Right atrium auricular region (tissue), 2 donors: ENCODE measurements around the gene MMD. TPM values are rescaled to one million over a fixed set of nuclear protein-coding genes. Genes with fewer than 3 reads are reported as not detected.
A peak's percentile ranks its signal among the peaks of the same experiment; 100 is the strongest.
"Not testable (repeated sequence)": the region's sequence is repeated elsewhere in the genome, so short reads cannot be mapped to it uniquely, and the experiment has no call there.

Experiments
- DNase-seq: peaks from one replicate; pipeline ENCODE4 v3.0.0-alpha.2; 2019; ENCODE audit warnings: low spot score
- H3K27ac ChIP-seq, 2 donors: fragments of 200-600 bp; sonication (generic); 1 replicate in 1 of 2; 2 replicates in 1 of 2; pipeline ENCODE4 v1.5.1; 2016 to 2019
- H3K27me3 ChIP-seq, 2 donors: fragments of 200-600 bp; sonication (generic); one replicate each; pipeline versions ENCODE4 v1.5.1 to v1.6.0; 2017 to 2019
- H3K36me3 ChIP-seq: fragments of 200-600 bp; sonication (generic); one replicate; pipeline ENCODE4 v1.5.1; 2016
- H3K4me1 ChIP-seq, 2 donors: fragments of 200-600 bp; sonication (generic); one replicate each; pipeline versions ENCODE4 v1.5.1 to v1.6.0; 2017 to 2019
- H3K4me3 ChIP-seq, 2 donors: fragments of 200-600 bp; sonication (generic); 1 replicate in 1 of 2; 2 replicates in 1 of 2; pipeline ENCODE4 v1.5.1; 2017 to 2019; ENCODE audit warnings: mild to moderate bottlenecking in 1 of 2, moderate library complexity in 1 of 2
- H3K9me3 ChIP-seq, 2 donors: fragments of 200-600 bp; sonication (generic); one replicate each; pipeline ENCODE4 v1.5.1; 2019
- total RNA-seq, 2 donors: library from RNA; depleted of rRNA; stranded (reverse); fragments of >200 nt; gene quantifications; one replicate each; pipeline ENCODE4 v1.1.0, GENCODE V29; 2016
- TF ChIP-seq, protein P1 (sequence below), 2 donors: fragments of 200-600 bp; sonication (generic); IDR thresholded peaks; one replicate each; pipeline ENCODE4 v1.5.1; 2019; ENCODE audit warnings: antibody characterized with exemption in 2 of 2

MMD gene
- total RNA-seq, 2 donors from 2014 or later, result 12.5 to 17.5 TPM

DNA sequence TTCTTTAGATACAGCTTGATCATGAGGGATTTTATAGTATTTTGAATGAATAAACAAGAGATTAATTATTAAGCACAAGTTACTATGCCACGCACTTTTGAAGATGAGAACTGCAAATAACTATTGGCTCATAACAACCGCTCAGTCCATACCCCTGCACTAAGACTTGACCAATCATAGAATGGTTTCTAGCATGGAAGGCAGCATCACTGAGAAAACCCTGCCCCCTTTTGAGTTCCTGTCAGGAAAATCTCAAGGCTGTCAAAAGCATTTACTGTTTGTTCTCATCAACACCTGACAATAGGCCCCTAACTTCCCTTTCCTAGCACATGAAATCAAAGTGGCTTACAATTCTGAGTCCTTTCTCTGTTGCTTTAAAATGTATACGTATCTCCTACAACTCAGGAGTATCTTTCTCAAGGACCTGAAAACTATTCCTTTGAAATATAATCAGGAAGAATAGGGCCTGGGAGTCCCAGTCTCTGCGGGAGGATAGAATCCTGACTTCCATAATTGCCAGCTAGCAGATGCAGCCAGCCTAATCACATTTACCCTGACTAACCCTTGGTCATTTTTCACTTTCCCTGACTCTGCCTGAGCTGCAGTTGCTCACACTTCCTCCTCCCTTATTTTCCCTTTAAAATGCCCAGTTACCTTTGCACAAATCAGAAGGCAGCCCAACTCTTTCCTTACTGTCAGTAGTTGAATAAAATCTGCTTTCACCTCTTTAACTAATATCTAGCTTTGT lies 9.1 kb upstream of the MMD start:
- Histone ChIP-seq H3K4me3 (no peak overlapping the region), H3K4me1 (peaks cover 0 to 10% of the 10 kb centered on the region in 2 donors), H3K9me3 (no peaks in the 10 kb centered on the region), H3K27ac (peak overlapping the region; percentile 3 to 19), H3K27me3 (no peaks in the 10 kb centered on the region), H3K36me3 (no peaks in the 10 kb centered on the region)
- no peak for DNase-seq
- TF ChIP-seq, protein P1, sequence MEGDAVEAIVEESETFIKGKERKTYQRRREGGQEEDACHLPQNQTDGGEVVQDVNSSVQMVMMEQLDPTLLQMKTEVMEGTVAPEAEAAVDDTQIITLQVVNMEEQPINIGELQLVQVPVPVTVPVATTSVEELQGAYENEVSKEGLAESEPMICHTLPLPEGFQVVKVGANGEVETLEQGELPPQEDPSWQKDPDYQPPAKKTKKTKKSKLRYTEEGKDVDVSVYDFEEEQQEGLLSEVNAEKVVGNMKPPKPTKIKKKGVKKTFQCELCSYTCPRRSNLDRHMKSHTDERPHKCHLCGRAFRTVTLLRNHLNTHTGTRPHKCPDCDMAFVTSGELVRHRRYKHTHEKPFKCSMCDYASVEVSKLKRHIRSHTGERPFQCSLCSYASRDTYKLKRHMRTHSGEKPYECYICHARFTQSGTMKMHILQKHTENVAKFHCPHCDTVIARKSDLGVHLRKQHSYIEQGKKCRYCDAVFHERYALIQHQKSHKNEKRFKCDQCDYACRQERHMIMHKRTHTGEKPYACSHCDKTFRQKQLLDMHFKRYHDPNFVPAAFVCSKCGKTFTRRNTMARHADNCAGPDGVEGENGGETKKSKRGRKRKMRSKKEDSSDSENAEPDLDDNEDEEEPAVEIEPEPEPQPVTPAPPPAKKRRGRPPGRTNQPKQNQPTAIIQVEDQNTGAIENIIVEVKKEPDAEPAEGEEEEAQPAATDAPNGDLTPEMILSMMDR (IDR thresholded peaks at IDR 0.05), result no peak

DNA sequence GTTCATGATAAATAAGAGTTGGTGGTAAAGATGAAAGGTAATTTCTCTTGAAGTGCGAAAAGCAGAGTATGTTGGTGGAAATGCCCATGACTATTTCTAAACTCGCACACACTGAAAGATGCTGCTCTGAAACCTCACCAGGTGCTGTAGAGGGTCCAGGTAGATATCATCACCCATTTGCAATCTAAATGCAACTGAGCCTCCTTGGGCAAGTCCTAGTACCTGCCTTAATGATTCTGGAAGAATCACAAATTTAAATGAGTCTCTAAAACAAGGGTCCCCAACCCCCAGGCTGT lies 5.9 kb upstream of the MMD start:
- peaks cover 0 to 14% of the 10 kb centered on the region in 2 donors for H3K4me1 ChIP-seq
- TF ChIP-seq, protein P1 (IDR thresholded peaks at IDR 0.05), result no peak
- H3K9me3 ChIP-seq, result no peaks in the 10 kb centered on the region
- H3K27ac ChIP-seq, result no peak overlapping the region
- H3K4me3 ChIP-seq, result no peak overlapping the region
- H3K36me3 ChIP-seq, result no peaks in the 10 kb centered on the region
- no peak for DNase-seq
- no peaks in the 10 kb centered on the region for H3K27me3 ChIP-seq

DNA sequence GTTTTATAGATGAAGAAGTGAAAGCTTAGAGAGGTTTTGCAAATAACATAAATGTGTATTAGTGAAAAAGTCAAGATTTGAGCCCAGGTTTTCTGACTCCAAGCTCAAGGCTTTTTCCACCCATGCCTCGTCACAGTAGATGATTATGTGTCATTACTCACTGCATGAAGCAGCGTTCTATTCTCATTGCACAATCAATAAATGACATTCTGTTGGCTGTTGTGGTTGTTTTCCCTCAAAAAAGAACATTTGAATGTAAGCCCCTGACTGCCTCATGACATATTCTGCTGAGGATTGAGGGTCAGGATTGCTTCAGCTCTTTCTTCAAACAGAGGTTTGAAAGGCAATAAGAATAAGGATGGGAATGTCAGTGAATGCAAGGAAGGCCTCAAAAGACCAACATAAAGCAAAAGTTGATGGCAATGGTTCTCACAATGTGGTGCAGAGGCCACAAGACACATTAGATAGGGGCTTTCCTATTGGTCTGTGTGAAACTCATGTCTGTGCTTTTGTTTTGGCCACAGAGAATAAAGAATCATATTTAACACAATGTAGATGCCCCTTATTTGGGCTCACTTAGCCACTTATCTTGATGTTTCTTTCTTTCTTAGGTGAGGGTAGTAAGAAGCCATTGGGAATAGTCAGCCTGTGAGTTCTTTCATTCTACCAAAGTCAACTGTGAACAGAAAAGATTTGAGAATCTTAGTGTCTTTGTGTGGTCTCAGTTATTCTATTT lies 5.4 kb upstream of the MMD start:
- Histone ChIP-seq H3K27ac (no peak overlapping the region), H3K4me1 (peaks cover 0 to 18% of the 10 kb centered on the region in 2 donors), H3K27me3 (no peaks in the 10 kb centered on the region), H3K4me3 (no peak overlapping the region), H3K36me3 (no peaks in the 10 kb centered on the region), H3K9me3 (no peaks in the 10 kb centered on the region)
- TF ChIP-seq, protein P1 (IDR thresholded peaks at IDR 0.05), result no peak
- DNase-seq, result no peak

DNA sequence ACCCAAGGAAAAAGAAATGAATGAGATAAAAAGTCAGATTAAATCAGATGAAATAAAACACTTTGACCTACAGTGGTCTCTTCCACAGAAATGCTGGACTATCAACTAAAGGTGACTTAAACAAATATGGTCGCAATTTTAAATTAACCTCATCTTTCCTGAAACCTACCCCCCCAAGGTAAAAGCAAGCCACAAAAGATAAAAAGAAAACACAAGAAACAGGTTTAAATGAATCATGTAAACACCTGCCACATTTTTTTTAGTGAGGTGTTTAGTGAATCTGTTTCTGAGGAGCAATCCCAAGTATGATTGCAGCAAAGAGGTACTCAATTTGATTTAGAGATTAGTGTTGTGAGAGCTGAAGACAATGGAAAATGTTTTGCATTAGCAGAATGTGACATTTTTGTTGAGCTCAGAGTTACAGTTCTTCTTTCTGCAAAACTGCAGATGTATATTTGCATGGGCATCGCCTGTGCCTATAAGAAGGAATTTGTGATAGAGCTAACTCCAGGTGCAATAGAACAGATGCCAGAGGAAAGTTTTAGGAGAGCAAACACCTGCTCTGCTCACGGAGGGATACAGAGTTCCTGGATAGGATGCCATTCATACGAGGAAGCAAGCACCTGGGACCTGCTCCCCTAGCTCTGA lies 3.4 kb upstream of the MMD start:
- Histone ChIP-seq H3K27me3 (no peaks in the 10 kb centered on the region), H3K4me3 (no peak overlapping the region), H3K9me3 (no peaks in the 10 kb centered on the region), H3K36me3 (no peaks in the 10 kb centered on the region), H3K4me1 (peaks cover 0 to 14% of the 10 kb centered on the region in 2 donors), H3K27ac (no peak overlapping the region)
- DNase-seq, result no peak
- TF ChIP-seq, protein P1 (IDR thresholded peaks at IDR 0.05), result no peak

DNA sequence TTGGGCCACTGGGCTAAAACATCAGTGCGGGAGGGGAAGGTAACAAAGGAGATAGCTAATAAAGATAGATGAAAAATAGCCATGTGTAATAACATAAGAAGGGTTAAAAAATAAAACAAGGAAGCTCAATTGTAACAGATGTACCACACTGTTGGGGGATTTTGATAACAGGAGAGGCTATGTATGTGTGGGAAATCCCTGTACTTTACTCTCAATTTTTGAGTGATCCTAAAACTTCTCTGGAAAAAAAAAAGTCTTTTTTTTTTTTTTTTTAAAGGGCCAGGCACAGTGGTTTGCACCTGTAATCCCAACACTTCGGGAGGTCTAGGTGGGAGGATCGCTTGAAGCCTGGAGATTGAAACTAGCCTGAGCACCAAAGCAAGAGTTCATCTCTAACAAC lies 1.9 kb upstream of the MMD start:
- TF ChIP-seq, protein P1 (IDR thresholded peaks at IDR 0.05), result no peak
- Histone ChIP-seq H3K9me3 (no peaks in the 10 kb centered on the region), H3K4me3 (no peak overlapping the region)

DNA sequence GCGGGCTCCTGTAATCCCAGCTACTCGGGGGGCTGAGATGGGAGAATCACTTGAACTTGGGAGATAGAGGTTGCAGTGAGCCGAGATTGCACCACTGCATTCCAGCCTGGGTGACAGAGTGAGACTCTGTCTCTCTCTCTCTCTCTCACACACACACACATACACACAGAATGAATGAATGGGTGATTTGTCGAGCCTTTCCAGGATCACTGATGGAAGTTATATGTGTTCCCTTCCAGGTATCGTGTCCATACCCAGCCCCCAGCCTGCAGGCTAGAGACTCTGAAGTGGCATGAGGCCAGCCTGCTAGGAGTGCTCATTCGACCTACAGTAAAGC lies 1.2 kb upstream of the MMD start:
- not testable (repeated sequence) for H3K27ac ChIP-seq, H3K4me3 ChIP-seq, H3K36me3 ChIP-seq, DNase-seq, H3K9me3 ChIP-seq, H3K27me3 ChIP-seq
- H3K4me1 ChIP-seq, result peaks cover 0 to 27% of the 10 kb centered on the region in 2 donors

More for the DNA sequence above, 1.9 kb upstream of the MMD start:
- no peaks in the 10 kb centered on the region for H3K36me3 ChIP-seq
- no peak overlapping the region for H3K27ac ChIP-seq
- H3K4me1 ChIP-seq, result peaks cover 0 to 25% of the 10 kb centered on the region in 2 donors
- H3K27me3 ChIP-seq, result no peaks in the 10 kb centered on the region
- DNase-seq, result no peak
